Tibial nerve (tissue), 4 donors: ENCODE measurements around the gene GOLGA8R.
"Not testable (repeated sequence)": the region's sequence is repeated elsewhere in the genome, so short reads cannot be mapped to it uniquely, and the experiment has no call there.

Experiments
- CTCF ChIP-seq, 5 experiments: fragments of 200-600 bp in 3 of 5; fragments of 450-650 bp in 2 of 5; sonication (generic) in 3 of 5; IDR thresholded peaks; one replicate each; pipeline ENCODE4 v1.5.1; 2016 to 2019; ENCODE audit warnings: antibody characterized with exemption in 5 of 5, mild to moderate bottlenecking in 3 of 5, moderate library complexity in 2 of 5
- EP300 ChIP-seq, 2 donors: sonication (generic); formaldehyde crosslinking; IDR thresholded peaks; one replicate each; pipeline ENCODE4 v1.6.1; 2017; ENCODE audit warnings: antibody characterized with exemption in 2 of 2, mild to moderate bottlenecking in 1 of 2
- POLR2A ChIP-seq, 2 donors: fragments of 450-650 bp; IDR thresholded peaks; one replicate each; pipeline ENCODE4 v1.6.1; 2017; ENCODE audit warnings: antibody characterized with exemption in 2 of 2, mild to moderate bottlenecking in 2 of 2, moderate library complexity in 2 of 2

- not testable (repeated sequence) for TF ChIP-seq POLR2A, EP300, CTCF (IDR thresholded peaks at IDR 0.05)
Observed at GRCh38 chr15:30375872-30376271, 38.2 kb downstream of the GOLGA8R start.
